Mesothelial cell of epicardium (in vitro differentiated cells): ENCODE data around the gene RORB. TPM values are rescaled to one million over a fixed set of nuclear protein-coding genes. Genes with fewer than 3 reads are reported as not detected.

Experiments
- DNase-seq, 2 experiments: peaks; one replicate each; pipeline ENCODE4 v3.0.0; 2021; ENCODE audit warnings: low spot score in 2 of 2; ENCODE audit not compliant: unreplicated experiment in 2 of 2
- H3K27ac Mint-ChIP-seq: 2 replicates; pipeline ENCODE4 v1.8.0; 2021; ENCODE audit warnings: mixed read lengths
- H3K27me3 Mint-ChIP-seq: 2 replicates; pipeline ENCODE4 v1.8.0; 2021; ENCODE audit warnings: low read depth, mixed read lengths
- H3K36me3 Mint-ChIP-seq: 2 replicates; pipeline ENCODE4 v1.8.0; 2021; ENCODE audit warnings: mixed read lengths
- H3K4me1 Mint-ChIP-seq: 2 replicates; pipeline ENCODE4 v1.8.0; 2021; ENCODE audit warnings: mixed read lengths
- H3K4me3 Mint-ChIP-seq: 2 replicates; pipeline ENCODE4 v1.8.0; 2021; ENCODE audit warnings: mild to moderate bottlenecking, moderate library complexity, mixed read lengths
- H3K9me3 Mint-ChIP-seq: 2 replicates; pipeline ENCODE4 v1.8.0; 2021; ENCODE audit warnings: mixed read lengths
- CTCF ChIP-seq: fragments of 200-600 bp; sonication (generic); IDR thresholded peaks from one replicate; pipeline ENCODE4 v1.5.0; 2021; ENCODE audit warnings: antibody characterized with exemption; ENCODE audit not compliant: unreplicated experiment
- total RNA-seq: library from RNA; stranded (reverse); gene quantifications from 3 replicates; pipeline ENCODE4 v1.2.1, GENCODE V29; 2021

The RORB gene
- total RNA-seq, 1 donor from 2014 or later: 0.38 TPM

- H3K4me1 Mint-ChIP-seq: peaks cover 7% of the 10 kb centered on the region
- H3K36me3 Mint-ChIP-seq: no peaks in the 10 kb centered on the region
- no peak for TF ChIP-seq CTCF
- peaks cover 4% of the 10 kb centered on the region for H3K27me3 Mint-ChIP-seq
- no peaks in the 10 kb centered on the region for H3K9me3 Mint-ChIP-seq
- H3K27ac Mint-ChIP-seq: no peak overlapping the region
- DNase-seq: no peak
- no peak overlapping the region for H3K4me3 Mint-ChIP-seq
Observed at GRCh38 chr9:74674077-74674476, 176.9 kb downstream of the RORB start.

GRCh38 chr9:74681906-74682305, 184.8 kb downstream of the RORB start:
- H3K9me3 Mint-ChIP-seq: no peaks in the 10 kb centered on the region
- H3K27ac Mint-ChIP-seq: no peak overlapping the region
- peaks cover 4% of the 10 kb centered on the region for H3K27me3 Mint-ChIP-seq
- no peaks in the 10 kb centered on the region for H3K36me3 Mint-ChIP-seq
- H3K4me3 Mint-ChIP-seq: no peak overlapping the region
- TF ChIP-seq CTCF: no peak
- no peak for DNase-seq
- peaks cover 15% of the 10 kb centered on the region for H3K4me1 Mint-ChIP-seq

GRCh38 chr9:74683322-74683721, 186.2 kb downstream of the RORB start:
- H3K9me3 Mint-ChIP-seq: no peaks in the 10 kb centered on the region
- H3K27me3 Mint-ChIP-seq: peaks cover 6% of the 10 kb centered on the region
- H3K4me3 Mint-ChIP-seq: no peak overlapping the region
- peaks cover 15% of the 10 kb centered on the region for H3K4me1 Mint-ChIP-seq
- DNase-seq: no peak
- no peak overlapping the region for H3K27ac Mint-ChIP-seq
- H3K36me3 Mint-ChIP-seq: no peaks in the 10 kb centered on the region
- TF ChIP-seq CTCF: no peak

- H3K27ac Mint-ChIP-seq: no peak overlapping the region
- TF ChIP-seq CTCF: no peak
- H3K27me3 Mint-ChIP-seq: peaks cover 2% of the 10 kb centered on the region
- H3K36me3 Mint-ChIP-seq: no peaks in the 10 kb centered on the region
- H3K4me1 Mint-ChIP-seq: no peaks in the 10 kb centered on the region
- DNase-seq: no peak
- H3K9me3 Mint-ChIP-seq: no peaks in the 10 kb centered on the region
- H3K4me3 Mint-ChIP-seq: no peak overlapping the region
Observed at GRCh38 chr9:74691058-74691457, 193.9 kb downstream of the RORB start.

GRCh38 chr9:74696520-74696919, 199.4 kb downstream of the RORB start:
- no peak overlapping the region for H3K27ac Mint-ChIP-seq
- no peak overlapping the region for H3K4me3 Mint-ChIP-seq
- TF ChIP-seq CTCF: no peak
- no peaks in the 10 kb centered on the region for H3K9me3 Mint-ChIP-seq
- peaks cover 6% of the 10 kb centered on the region for H3K4me1 Mint-ChIP-seq
- no peak for DNase-seq
- H3K36me3 Mint-ChIP-seq: no peaks in the 10 kb centered on the region
- peaks cover 8% of the 10 kb centered on the region for H3K27me3 Mint-ChIP-seq

GRCh38 chr9:74697535-74697934, 200.4 kb downstream of the RORB start:
- no peak overlapping the region for H3K4me3 Mint-ChIP-seq
- TF ChIP-seq CTCF: no peak
- H3K27ac Mint-ChIP-seq: no peak overlapping the region
- peaks cover 3% of the 10 kb centered on the region for H3K9me3 Mint-ChIP-seq
- no peak for DNase-seq
- no peaks in the 10 kb centered on the region for H3K36me3 Mint-ChIP-seq
- peaks cover 8% of the 10 kb centered on the region for H3K27me3 Mint-ChIP-seq
- peaks cover 6% of the 10 kb centered on the region for H3K4me1 Mint-ChIP-seq
